Right forelimb (tissue), 1 donor: ENCODE data around the gene KIF20B.

Experiments
- DNase-seq: peaks from one replicate; pipeline ENCODE4 v3.0.0-alpha.2; 2018

KIF20B gene

GRCh38 chr10:89701242-89702120 lies at the start of gene KIF20B:
Gene KIF20B (plus strand): TSS chr10:89701590. CDS start chr10:89705295, 3,705 bp downstream.
- DNase-seq: peak; percentile 96

- no peak for DNase-seq
Measured at GRCh38 chr10:89651916-89652573, 49.3 kb upstream of the KIF20B start.

- no peak for DNase-seq
Measured at GRCh38 chr10:89652806-89653370, 48.5 kb upstream of the KIF20B start.

- DNase-seq: no peak
Measured at GRCh38 chr10:89653410-89653869, 48.0 kb upstream of the KIF20B start.

- no peak for DNase-seq
Measured at GRCh38 chr10:89655722-89656121, 45.7 kb upstream of the KIF20B start.

GRCh38 chr10:89657302-89657701 lies 44.1 kb upstream of the KIF20B start:
- no peak for DNase-seq

- DNase-seq: no peak
Measured at GRCh38 chr10:89659143-89660131, 42.0 kb upstream of the KIF20B start.

GRCh38 chr10:89662596-89662995 lies 38.8 kb upstream of the KIF20B start:
- DNase-seq: no peak

GRCh38 chr10:89663144-89663543 lies 38.2 kb upstream of the KIF20B start:
- DNase-seq: no peak

GRCh38 chr10:89664203-89664602 lies 37.2 kb upstream of the KIF20B start:
- DNase-seq: no peak

GRCh38 chr10:89665302-89665701 lies 36.1 kb upstream of the KIF20B start:
- no peak for DNase-seq

- DNase-seq: no peak
Measured at GRCh38 chr10:89666138-89666537, 35.3 kb upstream of the KIF20B start.

- DNase-seq: no peak
Measured at GRCh38 chr10:89668386-89669071, 32.9 kb upstream of the KIF20B start.

GRCh38 chr10:89669985-89670384 lies 31.4 kb upstream of the KIF20B start:
- DNase-seq: no peak

- no peak for DNase-seq
Measured at GRCh38 chr10:89670926-89671325, 30.5 kb upstream of the KIF20B start.

GRCh38 chr10:89677341-89677740 lies 24.0 kb upstream of the KIF20B start:
- no peak for DNase-seq

- DNase-seq: no peak
Measured at GRCh38 chr10:89679986-89680385, 21.4 kb upstream of the KIF20B start.

GRCh38 chr10:89683883-89684282 lies 17.5 kb upstream of the KIF20B start:
- DNase-seq: no peak

- DNase-seq: no peak
Measured at GRCh38 chr10:89684604-89685003, 16.8 kb upstream of the KIF20B start.

- DNase-seq: no peak
Measured at GRCh38 chr10:89685936-89686335, 15.5 kb upstream of the KIF20B start.

- DNase-seq: no peak
Measured at GRCh38 chr10:89690027-89690426, 11.4 kb upstream of the KIF20B start.

GRCh38 chr10:89692416-89692815 lies 9.0 kb upstream of the KIF20B start:
- no peak for DNase-seq
